Heart left ventricle (tissue), 13 donors: ENCODE data around the gene TMEM218.

Source experiments
- CTCF ChIP-seq, 12 donors: fragments of 200-600 bp; sonication (generic) in 4 of 12; IDR thresholded peaks; one replicate each; pipeline versions ENCODE4 v1.5.0 to v1.8.0; 2018 to 2022; ENCODE audit warnings: antibody characterized with exemption in 12 of 12, mild to moderate bottlenecking in 5 of 12
- POLR2A ChIP-seq, 2 donors: fragments of 450-650 bp; IDR thresholded peaks; one replicate each; pipeline ENCODE4 v1.6.1; 2017; ENCODE audit warnings: antibody characterized with exemption in 2 of 2, mild to moderate bottlenecking in 2 of 2, moderate library complexity in 2 of 2
- donor health status: ischemic (EF 13 %, LVEDD 7.1; RV severe dilation, severe dysfunction).
- donor health status: DM: no; HTN: yes; CAD: no.
- donor health status: DM: no; HTN: no; CAD: no.
- donor health status: ischemic (EF 25% LVEDD 6.9; RV normal size, moderate dysfunction).
- donor health status: ischemic (EF 25% LVEDD 5.7; RV mildly dilated, moderate dysfunction).
- donor health status: ischemic (EF 35%, LVEDD 5.7; RV mildly dilated, moderate dysfunction).
- donor health status: nonischemic (EF 11% LVEDD 7.7; RV severe dilation, severe dysfunction).
- donor health status: DM: yes; HTN: yes; CAD: no.
- donor health status: PGD.
- donor health status: ischemic (EF 29% LVEDD 5.4; RV normal size, mild dysfunction).
- donor health status: nonischemic (EF 23%, LVEDD 6.1; RV moderate dilation, normal function).

- TF ChIP-seq CTCF (IDR thresholded peaks at IDR 0.05) (no peak), POLR2A (IDR thresholded peaks at IDR 0.05) (no peak)
These were observed 18.8 kb downstream of the TMEM218 start for GRCh38 chr11:125092669-125093068.
